ENCODE data around the gene API5.

API5 gene

DNA sequence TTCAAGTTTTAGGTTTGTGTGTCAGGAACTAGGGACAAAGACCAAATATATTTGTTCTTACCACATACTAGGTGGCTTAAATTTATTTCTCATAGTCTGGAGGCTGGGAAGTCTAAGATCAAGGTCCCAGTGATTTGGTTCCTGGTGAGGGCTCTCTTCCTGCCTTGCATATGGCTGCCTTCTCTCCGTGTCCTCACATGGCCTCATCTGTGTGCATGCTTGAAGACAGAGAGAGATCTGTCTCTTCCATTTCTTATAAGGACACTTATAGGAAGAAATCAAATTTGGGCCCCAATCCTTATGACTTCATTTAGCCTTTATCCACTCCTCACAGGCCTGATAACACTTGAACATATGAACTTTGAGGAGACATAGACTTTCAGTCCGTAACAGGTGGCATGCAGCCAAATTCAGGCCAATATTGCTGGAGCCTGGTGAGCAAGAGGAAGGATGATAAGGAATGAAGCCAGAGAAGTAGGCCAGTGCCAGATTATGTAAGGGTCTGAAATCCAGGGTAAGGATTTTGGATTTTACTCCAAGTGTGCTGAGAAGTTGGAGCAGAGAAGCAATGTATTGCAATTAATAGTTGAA, 82.1 kb downstream of the API5 start:
- TF ChIP-seq, protein P1, sequence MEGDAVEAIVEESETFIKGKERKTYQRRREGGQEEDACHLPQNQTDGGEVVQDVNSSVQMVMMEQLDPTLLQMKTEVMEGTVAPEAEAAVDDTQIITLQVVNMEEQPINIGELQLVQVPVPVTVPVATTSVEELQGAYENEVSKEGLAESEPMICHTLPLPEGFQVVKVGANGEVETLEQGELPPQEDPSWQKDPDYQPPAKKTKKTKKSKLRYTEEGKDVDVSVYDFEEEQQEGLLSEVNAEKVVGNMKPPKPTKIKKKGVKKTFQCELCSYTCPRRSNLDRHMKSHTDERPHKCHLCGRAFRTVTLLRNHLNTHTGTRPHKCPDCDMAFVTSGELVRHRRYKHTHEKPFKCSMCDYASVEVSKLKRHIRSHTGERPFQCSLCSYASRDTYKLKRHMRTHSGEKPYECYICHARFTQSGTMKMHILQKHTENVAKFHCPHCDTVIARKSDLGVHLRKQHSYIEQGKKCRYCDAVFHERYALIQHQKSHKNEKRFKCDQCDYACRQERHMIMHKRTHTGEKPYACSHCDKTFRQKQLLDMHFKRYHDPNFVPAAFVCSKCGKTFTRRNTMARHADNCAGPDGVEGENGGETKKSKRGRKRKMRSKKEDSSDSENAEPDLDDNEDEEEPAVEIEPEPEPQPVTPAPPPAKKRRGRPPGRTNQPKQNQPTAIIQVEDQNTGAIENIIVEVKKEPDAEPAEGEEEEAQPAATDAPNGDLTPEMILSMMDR (IDR thresholded peaks at IDR 0.05; ENCODE audit: low read depth, low read length), result no peak
- Histone ChIP-seq H3K9me3 (ENCODE audit: severe bottlenecking) (no peaks in the 10 kb centered on the region), H3K27ac (no peak overlapping the region), H3K36me3 (peaks cover 59% of the 10 kb centered on the region), H3K27me3 (ENCODE audit: insufficient read depth, low read depth, severe bottlenecking) (no peaks in the 10 kb centered on the region), H3K4me3 (ENCODE audit: low read depth, low read length) (no peak overlapping the region)
- no peak for DNase-seq

All from WERI-Rb-1 (cell line).